K562 (cell line): ENCODE measurements around the gene GRAMD2A. TPM values are rescaled to one million over a fixed set of nuclear protein-coding genes. Genes with fewer than 3 reads are reported as not detected.

Experiments used
- ATAC-seq: fragments of 200-7000 bp; cut with Tn5 transposase; 3 replicates; pipeline ENCODE4 v1.9.1; 2020; ENCODE audit warnings: moderate library complexity
- BruUV-seq: library from RNA; stranded (reverse); fragments of 400-500 nt; replicated peaks from 2 replicates; lab custom pipeline; 2021; lab: Mats Ljungman, UMichigan
- CTCF ChIA-PET: fragments of 300-600 bp; formaldehyde crosslinking; extraction: SDS; loops from one replicate; lab custom pipeline; 2021; ENCODE audit warnings: low intra/inter-chr PET ratio; lab: Yijun Ruan, JAX
- POLR2A ChIA-PET: fragments of 300-600, 350-650 bp; sonication (Branson Sonifier 250); formaldehyde crosslinking; extraction: SDS; loops from one replicate; lab custom pipeline; 2021; ENCODE audit warnings: antibody characterized with exemption, inconsistent platforms; lab: Yijun Ruan, JAX
- DNase-seq, 4 experiments: peaks; one replicate each; pipeline versions ENCODE4 v3.0.0 to v3.0.0-alpha.2; 2011 to 2018; ENCODE audit warnings: low spot score in 3 of 4, mixed read lengths in 3 of 4; ENCODE audit errors: extremely low read depth in 1 of 4
- FAIRE-seq: peaks from 2 replicates; lab custom pipeline; 2011; peaks lifted over from hg19 to GRCh38; lab: Jason Lieb, UNC
- H2AFZ ChIP-seq: 2 replicates; pipeline ENCODE4 v1.6.0; 2011; ENCODE audit warnings: low read depth, low read length, control low read depth, inconsistent platforms
- H3K27ac ChIP-seq: fragments of 200-600 bp; 3 replicates; pipeline ENCODE4 v1.8.0; 2011; ENCODE audit warnings: low read depth, mild to moderate bottlenecking, control low read depth, inconsistent platforms, low read length, moderate library complexity, mixed read lengths; ENCODE audit errors: extremely low read depth
- H3K27me3 ChIP-seq, 2 experiments: fragments of 300-600 bp in 1 of 2; 2 replicates in 1 of 2; 3 replicates in 1 of 2; pipeline versions ENCODE4 v1.6.0 to v1.8.0; 2011; ENCODE audit warnings: inconsistent platforms in 2 of 2, low read length in 2 of 2, mild to moderate bottlenecking in 1 of 2, mixed read lengths in 1 of 2, moderate library complexity in 1 of 2; ENCODE audit not compliant: control insufficient read depth in 2 of 2, insufficient read depth in 2 of 2
- H3K36me3 ChIP-seq: fragments of 300-600 bp; 3 replicates; pipeline ENCODE4 v1.8.0; 2011; ENCODE audit warnings: mild to moderate bottlenecking, low read length, inconsistent platforms; ENCODE audit not compliant: control insufficient read depth, insufficient read depth
- H3K4me1 ChIP-seq, 2 experiments: fragments of 200-600 bp in 1 of 2; replicated peaks in 1 of 2; 2 replicates in 1 of 2; 3 replicates in 1 of 2; pipeline versions ENCODE4 v1.5.1 to v1.8.0; 2011; ENCODE audit warnings: inconsistent platforms in 2 of 2, low read length in 2 of 2, mild to moderate bottlenecking in 1 of 2, mixed read lengths in 1 of 2, moderate library complexity in 1 of 2; ENCODE audit not compliant: control insufficient read depth in 2 of 2, insufficient read depth in 2 of 2
- H3K4me2 ChIP-seq: 2 replicates; pipeline ENCODE4 v1.6.1; 2011; ENCODE audit warnings: low read length, control low read depth, inconsistent platforms, mixed read lengths; ENCODE audit not compliant: insufficient read depth
- H3K4me3 ChIP-seq: fragments of 200-600 bp; sonication (generic), shearing (Covaris generic); 2 replicates; pipeline ENCODE4 v1.5.1; 2016; ENCODE audit warnings: control low read depth, inconsistent platforms
- H3K79me2 ChIP-seq: fragments of 200-600 bp; 3 replicates; pipeline ENCODE4 v1.8.0; 2011; ENCODE audit warnings: low read length, inconsistent platforms; ENCODE audit not compliant: control insufficient read depth, insufficient read depth
- H3K9ac ChIP-seq, 2 experiments: 2 replicates each; pipeline versions ENCODE4 v1.6.0 to v1.6.1; 2011; ENCODE audit warnings: low read depth in 2 of 2, low read length in 2 of 2, control low read depth in 1 of 2, inconsistent platforms in 1 of 2, mild to moderate bottlenecking in 1 of 2, mixed read lengths in 1 of 2; ENCODE audit not compliant: insufficient read depth in 1 of 2
- H3K9me1 ChIP-seq: one replicate; pipeline ENCODE4 v1.6.0; 2011; ENCODE audit warnings: inconsistent platforms, mild to moderate bottlenecking, low read length, moderate library complexity; ENCODE audit not compliant: control insufficient read depth, insufficient read depth
- H3K9me3 ChIP-seq: replicated peaks from 2 replicates; pipeline ENCODE4 v1.5.1; 2011; ENCODE audit warnings: low read depth, low read length, inconsistent platforms; ENCODE audit not compliant: control insufficient read depth, insufficient read depth
- H4K20me1 ChIP-seq: replicated peaks from 2 replicates; pipeline ENCODE4 v1.6.1; 2011; ENCODE audit warnings: low read length, inconsistent platforms, mixed read lengths; ENCODE audit not compliant: control insufficient read depth, insufficient read depth
- CBX5 ChIP-seq: IDR thresholded peaks from 2 replicates; pipeline ENCODE4 v1.6.1; 2014; ENCODE audit warnings: low read depth, borderline replicate concordance
- HINFP ChIP-seq: fragments of 450-650 bp; conservative IDR thresholded peaks from 2 replicates; pipeline ENCODE4 v1.6.1; 2016; ENCODE audit warnings: missing genetic modification characterization, low read depth, mild to moderate bottlenecking, control low read depth, missing compliant biosample characterization
- HMG20B ChIP-seq: fragments of 250-450 bp; sonication (Bioruptor Pico); IDR thresholded peaks from 2 replicates; pipeline ENCODE4 v1.5.0; 2021; ENCODE audit warnings: mild to moderate bottlenecking
- KDM1A ChIP-seq, 2 experiments: fragments of 450-650 bp; IDR thresholded peaks; 2 replicates each; pipeline ENCODE4 v1.6.1; 2016; ENCODE audit warnings: mild to moderate bottlenecking in 2 of 2
- MTA2 ChIP-seq: fragments of 450-650 bp; IDR thresholded peaks from 2 replicates; pipeline ENCODE4 v1.6.1; 2016; ENCODE audit warnings: low read depth
- RFX1 ChIP-seq: fragments of 450-650 bp; IDR thresholded peaks from 2 replicates; pipeline ENCODE4 v1.6.1; 2016; ENCODE audit warnings: mild to moderate bottlenecking, moderate library complexity
- TFAP4 ChIP-seq: sonication (generic); formaldehyde crosslinking; IDR thresholded peaks from 2 replicates; pipeline ENCODE4 v1.8.0; 2022; ENCODE audit warnings: missing genetic modification reagents, mild to moderate bottlenecking, moderate library complexity, borderline replicate concordance
- WHSC1 ChIP-seq: IDR thresholded peaks from one replicate; pipeline ENCODE4 v1.6.1; 2012; ENCODE audit warnings: low read length, control low read depth, inconsistent platforms
- ZSCAN29 ChIP-seq: fragments of 450-650 bp; IDR thresholded peaks from 2 replicates; pipeline ENCODE4 v1.6.1; 2017
- WGBS: fragments of 100-300 bp; shearing (Covaris generic); methylation state at CpG from one replicate; pipeline ENCODE4 v1.1.6; 2016; ENCODE audit warnings: low coverage, mixed read lengths; ENCODE audit not compliant: insufficient coverage; ENCODE audit errors: missing lambda C conversion rate; 5-methylcytosine and 5-hydroxymethylcytosine counted together
- in situ Hi-C: fragments of 300-500 bp; cut with MboI; formaldehyde crosslinking; loops from 4 replicates; pipeline ENCODE4 v1.15.0; 2018; ENCODE audit warnings: inconsistent platforms, mixed read lengths
- intact Hi-C: fragments of 100-400 bp; cut with micrococcal nuclease; formaldehyde crosslinking; loops from 2 replicates; pipeline ENCODE4 v1.14.2; 2022
- polyA plus RNA-seq, 8 experiments: library from polyadenylated mRNA; depleted of rRNA in 4 of 8; stranded (reverse) in 5 of 8; unstranded in 3 of 8; fragments of >200 nt; fragmentation: Nextera tagmentation in 2 of 8; fragmentation: Illumina TruSeq in 1 of 8; extraction: Ambion mirVana in 2 of 8; extraction: Trizol in 1 of 8; gene quantifications; 2 replicates each; pipeline versions ENCODE4 v1.2.1 to v1.2.3, GENCODE V29; 2011 to 2014; ENCODE audit warnings: inconsistent platforms in 1 of 8, missing spikeins in 1 of 8
- total RNA-seq, 7 experiments: library from RNA; depleted of rRNA in 6 of 7; stranded (reverse); fragments of >200 nt in 6 of 7; fragmentation: Illumina TruSeq in 2 of 7; extraction: Trizol in 2 of 7; gene quantifications; 2 replicates each; pipeline versions ENCODE4 v1.2.1 to v1.2.3, GENCODE V29; 2011 to 2021; ENCODE audit warnings: low replicate concordance in 1 of 7

Gene GRAMD2A
- total and polyA plus RNA-seq, 9 of the 15 experiments (the other 6 are each of a cell fraction or from before 2014, with no cell fraction given): 0.08 to 0.22 TPM; not detected in 7

GRCh38 chr15:72174551-72175165 is 22.9 kb downstream of the GRAMD2A start:
- Histone ChIP-seq H4K20me1 (peaks cover 12% of the 10 kb centered on the region; the same call in 1 of the 2 replicates), H2AFZ (no peak overlapping the region), H3K79me2 (no peaks in the 10 kb centered on the region), H3K4me3 (no peak overlapping the region), H3K27me3 (peaks cover 41 to 82% of the 10 kb centered on the region in 2 experiments), H3K9ac (no peak overlapping the region), H3K9me3 (no peaks in the 10 kb centered on the region), H3K4me1 (no peaks in the 10 kb centered on the region; a peak in 2 of 5 replicates), H3K36me3 (no peaks in the 10 kb centered on the region), H3K27ac (no peak overlapping the region), H3K4me2 (no peak overlapping the region), H3K9me1 (no peaks in the 10 kb centered on the region)
- no peak for FAIRE-seq
- in situ Hi-C loops: no loop called here
- TF ChIP-seq TFAP4 (CRISPR knock-in tag) (no peak), CBX5 (no peak), KDM1A (IDR thresholded peaks at IDR 0.05) (no peak), ZSCAN29 (no peak), RFX1 (no peak), WHSC1 (no peak), MTA2 (no peak), HMG20B (CRISPR knock-in tag) (no peak), HINFP (tag) (no peak)
- no peak for DNase-seq
- POLR2A ChIA-PET: no interaction called here
- BruUV-seq: no TSS peak
- ATAC-seq: no peak
- intact Hi-C loops: no loop called here
- CTCF ChIA-PET: no interaction called here
- WGBS: 0% methylated on average over 4 of the region's 5 CpGs
